ENCODE results near the gene MCM6.
"Not testable (repeated sequence)": the region's sequence is repeated elsewhere in the genome, so short reads cannot be mapped to it uniquely, and the experiment has no call there.

DNA sequence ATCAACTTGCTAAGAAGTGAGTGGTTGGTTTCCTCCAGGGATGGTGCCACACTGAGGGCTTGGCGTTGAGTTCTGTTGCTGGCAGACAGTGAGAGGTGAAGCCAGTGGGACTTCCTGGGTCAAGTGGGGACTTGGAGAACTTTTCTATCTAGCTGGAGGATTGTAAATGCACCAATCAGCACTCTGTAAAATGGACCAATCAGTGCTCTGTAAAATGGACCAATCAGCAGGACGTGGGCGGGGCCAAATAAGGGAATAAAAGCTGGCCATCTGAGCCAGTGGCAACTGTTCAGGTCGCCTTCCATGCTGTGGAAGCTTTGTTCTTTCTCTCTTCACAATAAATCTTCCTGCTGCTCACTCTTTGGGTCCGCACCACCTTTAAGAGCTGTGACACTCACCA is 12.3 kb upstream of the MCM6 start:
- not testable (repeated sequence) for TF ChIP-seq POLR2AphosphoS5 (IDR thresholded peaks at IDR 0.05)
- TF ChIP-seq, protein P1, sequence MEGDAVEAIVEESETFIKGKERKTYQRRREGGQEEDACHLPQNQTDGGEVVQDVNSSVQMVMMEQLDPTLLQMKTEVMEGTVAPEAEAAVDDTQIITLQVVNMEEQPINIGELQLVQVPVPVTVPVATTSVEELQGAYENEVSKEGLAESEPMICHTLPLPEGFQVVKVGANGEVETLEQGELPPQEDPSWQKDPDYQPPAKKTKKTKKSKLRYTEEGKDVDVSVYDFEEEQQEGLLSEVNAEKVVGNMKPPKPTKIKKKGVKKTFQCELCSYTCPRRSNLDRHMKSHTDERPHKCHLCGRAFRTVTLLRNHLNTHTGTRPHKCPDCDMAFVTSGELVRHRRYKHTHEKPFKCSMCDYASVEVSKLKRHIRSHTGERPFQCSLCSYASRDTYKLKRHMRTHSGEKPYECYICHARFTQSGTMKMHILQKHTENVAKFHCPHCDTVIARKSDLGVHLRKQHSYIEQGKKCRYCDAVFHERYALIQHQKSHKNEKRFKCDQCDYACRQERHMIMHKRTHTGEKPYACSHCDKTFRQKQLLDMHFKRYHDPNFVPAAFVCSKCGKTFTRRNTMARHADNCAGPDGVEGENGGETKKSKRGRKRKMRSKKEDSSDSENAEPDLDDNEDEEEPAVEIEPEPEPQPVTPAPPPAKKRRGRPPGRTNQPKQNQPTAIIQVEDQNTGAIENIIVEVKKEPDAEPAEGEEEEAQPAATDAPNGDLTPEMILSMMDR (IDR thresholded peaks at IDR 0.05 in 8 of 11, conservative IDR thresholded peaks at IDR 0.05 in 3 of 11) = not testable (repeated sequence)
